GM12878 (cell line): ENCODE data around the gene MANBA. TPM values are rescaled to one million over a fixed set of nuclear protein-coding genes. Genes with fewer than 3 reads are reported as not detected.

ENCODE experiments used
- ATAC-seq: fragments of 200-7000 bp; cut with Tn5 transposase; 3 replicates; pipeline ENCODE4 v1.9.1; 2020; ENCODE audit warnings: mild to moderate bottlenecking, moderate library complexity
- BruUV-seq: library from RNA; stranded (reverse); fragments of 400-500 nt; replicated peaks from 2 replicates; lab custom pipeline; 2021; lab: Mats Ljungman, UMichigan
- CTCF ChIA-PET: fragments of 300-600 bp; sonication (Branson Sonifier 250); formaldehyde crosslinking; extraction: SDS; loops from one replicate; lab custom pipeline; 2021; ENCODE audit warnings: inconsistent platforms; lab: Yijun Ruan, JAX
- POLR2A ChIA-PET: fragments of 350-600 bp; formaldehyde crosslinking; extraction: SDS; loops from one replicate; lab custom pipeline; 2021; ENCODE audit warnings: inconsistent platforms; lab: Charles Lee
- RAD21 ChIA-PET: fragments of 300-600 bp; sonication (Branson Sonifier 250); formaldehyde crosslinking; loops from one replicate; lab custom pipeline; 2023; ENCODE audit warnings: antibody characterized with exemption; ENCODE audit not compliant: unreplicated experiment; lab: Charles Lee
- SMC1A ChIA-PET: fragments of 300-600 bp; sonication (Branson Sonifier 250); formaldehyde crosslinking; loops from one replicate; lab custom pipeline; 2023; ENCODE audit not compliant: unreplicated experiment, uncharacterized antibody; lab: Charles Lee
- DNase-seq: peaks from one replicate; pipeline ENCODE4 v3.0.0-alpha.2; 2011; ENCODE audit warnings: low read depth, low spot score
- FAIRE-seq: peaks from 3 replicates; lab custom pipeline; 2011; peaks lifted over from hg19 to GRCh38; lab: Jason Lieb, UNC
- H2AFZ ChIP-seq: 2 replicates; pipeline ENCODE4 v1.6.0; 2011; ENCODE audit warnings: low read depth, low read length, control low read depth; ENCODE audit not compliant: control insufficient read depth
- H3K27ac ChIP-seq: 2 replicates; pipeline ENCODE4 v1.5.1; 2011; ENCODE audit warnings: control low read depth; ENCODE audit not compliant: control insufficient read depth, insufficient read depth
- H3K27me3 ChIP-seq, 2 experiments: replicated peaks in 1 of 2; 2 replicates each; pipeline versions ENCODE4 v1.6.0 to v1.6.1; 2011; ENCODE audit warnings: low read length in 1 of 2; ENCODE audit not compliant: control insufficient read depth in 2 of 2, insufficient read depth in 2 of 2
- H3K36me3 ChIP-seq, 2 experiments: 2 replicates each; pipeline ENCODE4 v1.5.1; 2011; ENCODE audit warnings: low read length in 1 of 2; ENCODE audit not compliant: control insufficient read depth in 2 of 2, insufficient read depth in 2 of 2
- H3K4me1 ChIP-seq: 2 replicates; pipeline ENCODE4 v1.6.1; 2011; ENCODE audit warnings: mild to moderate bottlenecking, low read length, moderate library complexity, mixed read lengths; ENCODE audit not compliant: control insufficient read depth, insufficient read depth
- H3K4me2 ChIP-seq: 2 replicates; pipeline ENCODE4 v1.6.0; 2011; ENCODE audit warnings: control low read depth; ENCODE audit not compliant: control insufficient read depth, insufficient read depth
- H3K4me3 ChIP-seq: fragments of 200-600 bp; sonication (generic); 2 replicates; pipeline ENCODE4 v1.5.1; 2016
- H3K79me2 ChIP-seq: 2 replicates; pipeline ENCODE4 v1.6.0; 2011; ENCODE audit warnings: low read length; ENCODE audit not compliant: control insufficient read depth, insufficient read depth
- H3K9ac ChIP-seq: 2 replicates; pipeline ENCODE4 v1.8.0; 2011; ENCODE audit warnings: low read length, control low read depth, mixed read lengths; ENCODE audit not compliant: control insufficient read depth, insufficient read depth
- H3K9me3 ChIP-seq: replicated peaks from 3 replicates; pipeline ENCODE4 v1.5.1; 2011; ENCODE audit warnings: mild to moderate bottlenecking, low read length; ENCODE audit not compliant: control insufficient read depth, insufficient read depth
- H4K20me1 ChIP-seq: 2 replicates; pipeline ENCODE4 v1.6.0; 2011; ENCODE audit not compliant: control insufficient read depth, insufficient read depth
- CHD2 ChIP-seq: IDR thresholded peaks from 2 replicates; pipeline ENCODE4 v1.6.1; 2011; ENCODE audit warnings: low read depth, low read length, improper control_type of control experiment, borderline replicate concordance
- EGR1 ChIP-seq, 2 experiments: IDR thresholded peaks; 1 replicate in 1 of 2; 2 replicates in 1 of 2; pipeline ENCODE4 v1.6.1; 2011 to 2012; ENCODE audit warnings: low read depth in 2 of 2, low read length in 2 of 2, borderline replicate concordance in 1 of 2, mild to moderate bottlenecking in 1 of 2, moderate library complexity in 1 of 2
- HDGF ChIP-seq: fragments of 450-650 bp; IDR thresholded peaks from 2 replicates; pipeline ENCODE4 v1.6.1; 2016; ENCODE audit warnings: antibody characterized with exemption
- JUNB ChIP-seq: IDR thresholded peaks from 2 replicates; pipeline ENCODE4 v1.6.1; 2016; ENCODE audit warnings: antibody characterized with exemption, mild to moderate bottlenecking
- NRF1 ChIP-seq: conservative IDR thresholded peaks from 2 replicates; pipeline ENCODE4 v1.6.1; 2011; ENCODE audit warnings: mild to moderate bottlenecking, low read depth, low read length, improper control_type of control experiment
- PAX5 ChIP-seq: IDR thresholded peaks from 2 replicates; pipeline ENCODE4 v1.6.1; 2011; ENCODE audit warnings: low read depth, low read length, borderline replicate concordance
- RAD21 ChIP-seq: IDR thresholded peaks from 2 replicates; pipeline ENCODE4 v1.6.1; 2011; ENCODE audit warnings: mild to moderate bottlenecking, low read depth, low read length, moderate library complexity; ENCODE audit not compliant: insufficient read depth
- RFX5 ChIP-seq: IDR thresholded peaks from 2 replicates; pipeline ENCODE4 v1.6.1; 2011; ENCODE audit warnings: low read depth, low read length, improper control_type of control experiment
- SIN3A ChIP-seq: IDR thresholded peaks from 2 replicates; pipeline ENCODE4 v1.6.1; 2012; ENCODE audit warnings: low read depth, low read length, improper control_type of control experiment
- ZBTB33 ChIP-seq: fragments of 450-650 bp; IDR thresholded peaks from 2 replicates; pipeline ENCODE4 v1.6.1; 2017; ENCODE audit warnings: mild to moderate bottlenecking
- ZNF217 ChIP-seq: fragments of 450-650 bp; IDR thresholded peaks from 2 replicates; pipeline ENCODE4 v1.6.1; 2017; ENCODE audit warnings: antibody characterized with exemption, mild to moderate bottlenecking
- ZSCAN29 ChIP-seq: fragments of 450-650 bp; IDR thresholded peaks from 2 replicates; pipeline ENCODE4 v1.6.1; 2017; ENCODE audit warnings: mild to moderate bottlenecking, moderate library complexity
- WGBS: methylation state at CpG from one replicate; pipeline ENCODE4 v1.1.6; 2016; ENCODE audit warnings: low lambda C conversion rate; ENCODE audit not compliant: insufficient replicate concordance, insufficient coverage; ENCODE audit errors: missing lambda C conversion rate; 5-methylcytosine and 5-hydroxymethylcytosine counted together
- in situ Hi-C: fragments of 300-500 bp; cut with MboI; formaldehyde crosslinking; loops from 9 replicates; pipeline ENCODE4 v1.14.3; 2018; ENCODE audit warnings: mixed read lengths
- intact Hi-C: fragments of 100-400 bp; cut with micrococcal nuclease; formaldehyde crosslinking; loops from one replicate; pipeline ENCODE4 v1.14.2; 2022; ENCODE audit not compliant: unreplicated experiment
- polyA plus RNA-seq, 11 experiments: library from polyadenylated mRNA; depleted of rRNA in 4 of 11; unstranded in 6 of 11; stranded (reverse) in 5 of 11; fragments of >200 nt; fragmentation: Nextera tagmentation in 4 of 11; fragmentation: Illumina TruSeq in 1 of 11; extraction: Ambion mirVana in 4 of 11; extraction: Trizol in 1 of 11; gene quantifications; 1 replicate in 1 of 11; 2 replicates in 10 of 11; pipeline versions ENCODE4 v1.2.1 to v1.2.3, GENCODE V29; 2011 to 2016; ENCODE audit warnings: inconsistent platforms in 2 of 11, missing spikeins in 2 of 11, low read depth in 1 of 11
- total RNA-seq, 4 experiments: library from RNA; depleted of rRNA in 3 of 4; stranded (reverse); fragments of >200 nt in 3 of 4; fragmentation: Illumina TruSeq in 1 of 4; extraction: Trizol in 1 of 4; gene quantifications; 2 replicates each; pipeline versions ENCODE4 v1.2.1 to v1.2.3, GENCODE V29; 2013 to 2021

Gene MANBA
- total and polyA plus RNA-seq, 10 of the 15 experiments (the other 5 are each of a cell fraction or from before 2014, with no cell fraction given), result 3.8 to 19.0 (median 12.5) TPM

- FAIRE-seq (no peak), DNase-seq (no peak), ATAC-seq (no peak)
- ChIA-PET RAD21 (interaction anchor here (0.6 kb wide), 1 partner anchor 389 kb away, joined by 3 read pairs; no protein-coding TSS in a partner anchor), POLR2A (no interaction called here), SMC1A (interaction anchor here (0.6 to 1.6 kb wide), 5 partner anchors 9 to 143 kb away, joined by 3 to 6 read pairs (median 3); no protein-coding TSS in a partner anchor), CTCF (interaction anchor here (0.6 to 1.6 kb wide), 6 partner anchors 12 to 418 kb away, joined by 3 read pairs; no protein-coding TSS in a partner anchor)
- Histone ChIP-seq H3K9ac (no peak overlapping the region), H3K27ac (no peak overlapping the region), H4K20me1 (no peaks in the 10 kb centered on the region), H3K4me1 (no peaks in the 10 kb centered on the region), H3K79me2 (no peaks in the 10 kb centered on the region), H3K9me3 (no peaks in the 10 kb centered on the region), H3K4me2 (no peak overlapping the region), H3K27me3 (no peaks in the 10 kb centered on the region), H3K4me3 (no peak overlapping the region), H3K36me3 (peaks cover 0 to 5% of the 10 kb centered on the region in 2 experiments; a peak in 3 of 4 replicates), H2AFZ (no peak overlapping the region)
- 96% methylated on average over 5 of the region's 5 CpGs for WGBS
- BruUV-seq, result no TSS peak
- intact Hi-C loops (no loop called here), in situ Hi-C loops (loop anchor here (25.0 kb wide), 1 partner anchor 1145 kb away; no protein-coding TSS in a partner anchor)
- TF ChIP-seq NRF1 (no peak), CHD2 (no peak), SIN3A (no peak), JUNB (no peak), HDGF (no peak), ZSCAN29 (no peak), PAX5 (no peak), RFX5 (no peak), RAD21 (no peak), ZNF217 (no peak), EGR1 (IDR thresholded peaks at IDR 0.05; ENCODE audit: borderline replicate concordance in 1 of 2, low read depth in 2 of 2, low read length in 2 of 2) (no peak), ZBTB33 (no peak)
Measured at GRCh38 chr4:102642631-102643298, 118.0 kb downstream of the MANBA start.
